ENCODE results near the gene GALNT12. TPM values are rescaled to one million over a fixed set of nuclear protein-coding genes. Genes with fewer than 3 reads are reported as not detected.

Gene GALNT12
- total RNA-seq, 1 donor = 1.3 TPM

DNA sequence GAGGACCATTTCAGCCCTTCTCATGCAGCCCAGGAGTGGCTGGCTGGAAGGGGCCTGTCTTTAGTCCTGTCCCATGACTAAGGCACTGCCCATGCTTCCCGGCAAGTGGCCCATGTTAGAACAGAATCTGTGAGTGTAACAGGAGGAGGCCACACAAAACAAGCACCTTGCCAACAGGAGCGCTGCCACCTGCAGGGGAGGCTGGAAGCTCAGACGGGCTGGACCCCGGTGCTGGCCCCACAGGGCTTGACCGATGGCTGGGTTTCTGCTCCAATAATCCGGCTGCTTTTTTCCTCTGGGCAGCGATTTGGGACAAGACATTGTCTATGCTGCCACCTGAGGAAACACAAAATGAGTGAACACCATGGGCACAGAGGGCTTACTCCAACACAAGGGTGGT lies 39.6 kb upstream of the GALNT12 start:
- no peak for TF ChIP-seq CTCF (IDR thresholded peaks at IDR 0.05; ENCODE audit: insufficient read depth, low read depth, low read length)
- DNase-seq (ENCODE audit: low read depth) = no peak
- no peak overlapping the region for H3K4me3 ChIP-seq (ENCODE audit: low read depth, low read length)

DNA sequence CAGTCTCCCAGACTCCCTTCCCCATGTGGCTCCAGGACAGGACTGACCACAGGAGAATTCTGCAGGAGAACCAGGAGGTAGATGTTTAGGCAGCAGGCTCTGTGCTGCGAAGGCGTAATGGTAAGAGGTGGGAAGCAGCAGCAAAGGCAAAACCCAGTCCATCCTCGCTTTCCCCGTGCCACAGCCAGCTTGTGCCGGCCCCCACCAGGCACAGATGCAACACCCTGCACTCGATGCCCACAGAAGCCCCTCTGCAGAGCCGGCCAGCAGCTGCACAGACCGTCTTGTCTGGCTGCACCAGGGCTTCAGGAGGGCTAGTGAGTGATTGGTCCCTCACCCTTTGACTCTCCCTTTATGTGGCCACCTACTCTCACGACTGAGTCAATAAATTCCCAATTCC lies 39.1 kb upstream of the GALNT12 start:
- no peak for DNase-seq (ENCODE audit: low read depth)
- TF ChIP-seq CTCF (IDR thresholded peaks at IDR 0.05; ENCODE audit: insufficient read depth, low read depth, low read length) = no peak
- H3K4me3 ChIP-seq (ENCODE audit: low read depth, low read length) = no peak overlapping the region

GRCh38 chr9:98770717-98771116 lies 36.8 kb upstream of the GALNT12 start:
- no peak for TF ChIP-seq CTCF (IDR thresholded peaks at IDR 0.05; ENCODE audit: insufficient read depth, low read depth, low read length)
- no peak overlapping the region for H3K4me3 ChIP-seq (ENCODE audit: low read depth, low read length)
- DNase-seq (ENCODE audit: low read depth) = no peak

GRCh38 chr9:98771209-98771874 lies 36.1 kb upstream of the GALNT12 start:
- TF ChIP-seq CTCF (IDR thresholded peaks at IDR 0.05; ENCODE audit: insufficient read depth, low read depth, low read length) = no peak
- no peak for DNase-seq (ENCODE audit: low read depth)
- no peak overlapping the region for H3K4me3 ChIP-seq (ENCODE audit: low read depth, low read length)

GRCh38 chr9:98772364-98773155 lies 34.9 kb upstream of the GALNT12 start:
- TF ChIP-seq CTCF (IDR thresholded peaks at IDR 0.05; ENCODE audit: insufficient read depth, low read depth, low read length) = no peak
- DNase-seq (ENCODE audit: low read depth) = no peak
- no peak overlapping the region for H3K4me3 ChIP-seq (ENCODE audit: low read depth, low read length)

DNA sequence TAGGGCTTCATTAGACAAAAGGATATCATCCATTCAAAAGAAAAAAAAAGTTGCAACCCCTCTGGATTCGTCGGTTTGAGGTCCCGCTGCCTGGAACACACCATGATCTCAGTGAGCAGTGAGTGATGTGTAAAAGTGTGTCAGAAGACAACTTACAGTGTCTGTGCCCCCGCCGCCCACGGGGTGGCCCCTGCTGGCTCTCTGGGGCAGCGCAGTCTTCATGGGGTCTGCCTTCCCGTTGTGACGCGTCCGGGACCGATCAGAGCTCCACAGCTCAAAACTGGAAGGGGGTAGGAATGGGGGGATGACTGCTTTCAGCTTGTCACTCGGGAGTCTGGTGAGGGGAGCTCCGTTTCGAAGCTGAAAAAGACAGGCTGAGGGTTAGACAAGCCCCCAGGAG lies 33.7 kb upstream of the GALNT12 start:
- no peak overlapping the region for H3K4me3 ChIP-seq (ENCODE audit: low read depth, low read length)
- DNase-seq (ENCODE audit: low read depth) = no peak
- TF ChIP-seq CTCF (IDR thresholded peaks at IDR 0.05; ENCODE audit: insufficient read depth, low read depth, low read length) = no peak
